NCI-H1930 (cell line): Measurements from ENCODE around the gene PRR16.
"Not testable (repeated sequence)": the region's sequence is repeated elsewhere in the genome, so short reads cannot be mapped to it uniquely, and the experiment has no call there.

Source experiments
- DNase-seq, 2 experiments: peaks; one replicate each; lab custom pipeline; 2025; lab: John Stamatoyannopoulos, UW

The PRR16 gene

DNA sequence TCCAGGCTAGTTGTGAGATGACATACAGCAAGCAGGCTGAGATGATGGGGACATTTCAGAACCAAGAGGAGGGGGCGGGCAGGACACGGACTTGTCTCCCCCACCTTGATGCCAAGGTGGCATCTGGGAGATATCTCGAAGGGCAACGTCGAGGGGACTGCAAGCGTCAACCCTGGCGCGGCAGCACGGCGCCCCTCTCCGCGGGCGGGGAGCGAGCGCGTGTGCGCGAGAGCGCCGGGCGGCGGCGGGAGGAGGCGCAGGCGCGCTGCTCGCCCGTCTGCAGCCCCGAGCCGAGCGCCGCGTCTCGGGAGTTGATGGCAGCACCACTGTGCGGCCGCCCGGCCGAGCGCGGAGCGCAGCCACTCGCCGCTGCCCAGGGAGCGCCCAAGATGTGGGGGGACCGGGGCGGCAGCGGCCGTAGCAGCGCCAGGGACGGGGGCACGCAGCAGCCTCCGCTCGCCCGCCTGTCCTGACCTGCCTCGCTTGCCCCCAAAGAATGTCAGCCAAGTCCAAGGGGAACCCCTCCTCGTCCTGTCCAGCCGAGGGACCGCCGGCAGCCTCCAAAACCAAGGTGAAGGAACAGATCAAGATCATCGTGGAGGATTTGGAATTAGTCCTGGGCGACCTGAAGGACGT is at the start of gene PRR16:
PRR16 (plus strand) TSS at position 310 of the 636 bp plus-strand sequence.
- DNase-seq = peak; percentile 22 to 42

DNA sequence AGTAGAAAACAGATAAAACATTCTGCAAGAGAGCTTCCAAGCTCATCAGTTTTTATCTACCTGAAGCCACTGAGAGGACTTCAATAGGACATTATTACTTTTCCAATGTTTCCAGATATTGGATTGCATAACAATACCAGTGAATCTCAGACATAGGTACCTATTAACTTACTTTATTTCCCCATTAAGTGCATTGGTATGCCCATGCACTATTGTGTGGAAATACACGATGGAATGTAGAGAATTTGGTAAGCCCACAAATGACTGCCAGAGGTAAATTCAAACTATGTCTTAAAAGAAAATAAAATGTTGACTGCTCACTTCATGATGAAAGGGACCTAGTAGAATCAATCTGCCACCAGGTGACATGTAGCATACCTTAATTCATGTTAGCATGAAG is 48.1 kb upstream of the PRR16 start:
- DNase-seq = no peak

DNA sequence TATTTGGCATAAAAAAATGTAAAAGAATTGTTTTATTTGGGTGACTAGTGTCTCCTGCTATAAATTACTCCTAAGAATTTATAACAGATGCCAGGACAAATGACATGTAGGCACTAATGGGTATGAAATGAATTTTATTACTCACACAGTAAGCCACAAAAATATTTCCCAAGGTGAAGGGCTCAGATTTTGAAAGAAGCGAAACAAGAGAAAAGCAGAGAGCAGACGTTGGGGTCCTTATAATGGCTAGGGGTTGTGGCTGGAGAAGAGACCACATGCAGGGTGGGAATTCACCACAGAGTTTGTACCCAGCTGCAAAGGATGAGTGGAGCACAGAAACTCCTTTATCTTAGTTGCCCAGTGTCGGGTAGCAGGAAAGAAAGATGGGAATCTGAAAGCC is 45.0 kb upstream of the PRR16 start:
- no peak for DNase-seq

DNA sequence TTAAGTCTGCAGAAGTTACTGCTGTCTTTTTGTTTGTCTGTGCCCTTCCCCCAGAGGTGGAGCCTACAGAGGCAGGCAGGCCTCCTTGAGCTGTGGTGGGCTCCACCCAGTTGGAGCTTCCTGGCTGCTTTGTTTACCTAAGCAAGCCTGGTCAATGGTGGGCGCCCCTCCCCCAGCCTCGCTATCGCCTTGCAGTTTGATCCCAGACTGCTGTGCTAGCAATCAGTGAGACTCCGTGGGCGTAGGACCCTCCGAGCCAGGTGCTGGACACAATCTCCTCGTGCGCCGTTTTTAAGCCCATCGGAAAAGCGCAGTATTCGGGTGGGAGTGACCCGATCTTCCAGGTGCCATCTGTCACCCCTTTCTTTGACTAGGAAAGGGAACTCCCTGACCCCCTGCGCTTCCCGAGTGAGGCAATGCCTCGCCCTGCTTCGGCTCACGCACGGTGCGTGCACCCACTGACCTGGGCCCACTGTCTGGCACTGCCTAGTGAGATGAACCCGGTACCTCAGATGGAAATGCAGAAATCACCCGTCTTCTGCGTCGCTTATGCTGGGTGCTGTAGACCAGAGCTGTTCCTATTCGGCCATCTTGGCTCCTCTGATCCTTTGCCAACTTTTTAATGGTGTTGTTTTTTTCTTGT is 37.3 kb upstream of the PRR16 start:
- DNase-seq = not testable (repeated sequence)

DNA sequence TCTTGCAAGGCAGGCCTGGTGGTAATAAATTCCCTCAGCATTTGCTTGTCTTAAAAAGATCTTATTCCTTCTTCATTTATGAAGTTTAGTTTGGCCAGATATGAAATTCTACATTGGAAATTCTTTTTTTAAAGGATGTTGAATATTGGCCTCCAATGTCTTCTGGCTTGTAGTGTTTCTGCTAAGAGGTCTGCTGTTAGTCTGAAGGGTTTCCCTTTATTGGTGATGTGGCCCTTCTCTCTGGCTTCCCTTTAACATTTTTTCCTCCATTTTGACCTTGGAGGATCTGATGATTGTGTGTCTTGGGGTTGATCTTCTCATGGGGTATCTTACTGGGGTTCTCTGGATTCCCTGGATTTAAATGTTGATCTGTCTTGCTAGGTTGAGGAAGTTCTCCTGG is 33.5 kb upstream of the PRR16 start:
- DNase-seq = no peak

DNA sequence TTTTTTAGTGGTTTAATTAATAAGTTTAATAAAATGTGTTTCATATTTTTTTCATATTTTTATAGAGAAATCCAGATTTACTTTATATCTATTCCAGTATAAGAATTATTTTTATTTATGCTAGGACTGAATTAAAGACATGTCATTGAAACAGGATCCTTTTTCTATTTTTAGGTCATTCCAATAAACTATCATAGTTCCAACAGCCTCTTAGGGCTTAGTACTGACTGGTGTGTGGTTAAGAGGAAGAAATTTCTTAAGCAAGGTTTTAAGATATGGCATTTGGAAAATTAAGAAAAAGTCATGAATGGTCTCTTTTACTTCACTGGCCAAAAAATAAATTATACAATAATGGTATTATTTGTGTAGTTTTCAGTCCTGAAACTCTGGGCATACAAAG is 31.2 kb upstream of the PRR16 start:
- DNase-seq = no peak

DNA sequence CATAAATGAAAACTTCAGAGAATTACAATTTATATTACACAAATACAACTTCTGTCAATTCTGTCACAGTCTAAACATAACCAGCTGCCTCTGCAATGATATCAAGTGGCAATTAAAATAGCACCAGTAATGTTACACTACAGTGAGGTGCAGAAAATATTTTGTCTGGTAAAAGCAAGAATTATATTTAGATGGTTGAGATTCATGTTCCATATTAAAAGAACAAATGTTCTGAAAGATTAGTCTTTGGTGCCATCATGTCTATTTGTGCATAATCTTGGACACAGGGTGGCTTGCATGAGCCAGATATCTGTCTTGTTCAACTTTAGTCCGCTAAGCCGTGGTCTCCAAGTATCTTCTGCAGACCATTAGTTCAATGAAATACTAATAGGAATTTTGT is 29.0 kb upstream of the PRR16 start:
- no peak for DNase-seq

DNA sequence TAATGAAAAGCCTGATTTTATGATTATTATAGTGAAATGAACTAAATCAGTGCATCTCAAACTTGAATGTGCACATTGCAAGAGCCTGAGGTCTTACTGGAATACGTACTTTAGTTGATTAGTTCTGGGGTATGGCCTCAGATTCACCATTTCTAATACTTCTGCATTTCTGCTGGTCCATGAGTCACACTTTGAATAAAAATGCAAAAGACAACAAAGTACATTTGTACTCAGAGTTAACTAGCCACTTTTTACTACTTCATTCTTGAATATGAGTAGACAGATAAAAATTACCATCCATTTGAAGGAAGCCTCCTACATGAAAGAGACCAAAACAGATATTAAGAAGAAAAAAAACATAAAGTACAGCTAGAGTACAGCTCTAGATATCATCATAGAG is 27.1 kb upstream of the PRR16 start:
- DNase-seq = no peak

DNA sequence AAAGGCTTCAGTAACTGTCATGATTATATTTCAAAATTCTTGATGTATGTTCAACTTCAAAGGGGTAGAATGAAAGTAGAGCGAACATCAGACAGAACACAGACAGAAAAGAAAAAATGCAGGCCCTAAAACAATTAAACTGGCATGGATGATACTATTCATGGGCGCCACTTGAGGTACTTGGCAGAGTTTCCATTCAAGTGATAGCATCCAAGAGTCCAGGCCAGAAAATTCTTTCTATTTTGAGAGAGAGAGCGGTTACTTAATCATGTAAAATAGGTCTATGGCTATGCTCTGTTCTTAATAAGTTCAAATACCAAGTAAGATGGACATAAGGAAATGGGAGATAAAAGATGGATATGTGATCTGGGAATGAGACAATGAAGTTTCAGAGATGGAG is 21.4 kb upstream of the PRR16 start:
- DNase-seq = no peak

DNA sequence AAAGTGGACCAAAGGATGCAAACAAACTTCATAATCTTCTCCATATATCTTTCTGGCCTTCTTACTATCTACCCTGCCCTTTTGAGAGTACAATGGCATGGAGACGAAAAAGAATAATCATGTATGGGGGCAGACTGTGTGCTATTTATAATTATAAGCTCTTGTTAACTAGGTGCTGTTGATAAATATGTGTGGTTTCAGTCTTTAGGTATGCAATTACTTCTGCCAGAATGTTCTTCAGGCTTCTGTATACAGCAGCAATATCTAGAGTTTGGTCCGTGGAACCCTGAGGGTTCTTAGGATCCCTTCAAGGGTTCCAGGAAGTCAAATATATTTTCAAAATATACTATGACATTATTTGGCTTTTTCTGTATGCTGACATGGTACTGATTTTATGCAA is 20.5 kb upstream of the PRR16 start:
- DNase-seq = no peak

DNA sequence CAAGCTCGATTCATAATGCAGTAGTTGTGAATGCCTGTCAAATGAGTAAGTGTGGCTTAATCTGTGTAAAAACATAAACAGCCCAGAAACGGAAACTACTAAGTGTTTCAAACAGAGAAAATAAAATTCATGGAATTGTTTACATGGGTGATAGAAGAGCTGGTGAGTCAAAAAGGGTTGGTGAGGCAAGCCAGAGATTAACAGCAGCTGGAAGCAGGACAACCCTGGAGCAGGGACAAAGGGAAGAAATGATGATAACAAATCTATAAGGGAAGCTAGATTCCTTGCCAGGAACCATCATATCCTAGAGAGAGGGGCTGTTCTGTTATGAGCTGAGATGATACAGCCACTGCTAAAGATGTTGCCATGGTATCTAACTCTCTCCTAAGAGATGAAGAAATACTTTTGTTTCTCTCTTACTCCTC is 18.0 kb upstream of the PRR16 start:
- no peak for DNase-seq

DNA sequence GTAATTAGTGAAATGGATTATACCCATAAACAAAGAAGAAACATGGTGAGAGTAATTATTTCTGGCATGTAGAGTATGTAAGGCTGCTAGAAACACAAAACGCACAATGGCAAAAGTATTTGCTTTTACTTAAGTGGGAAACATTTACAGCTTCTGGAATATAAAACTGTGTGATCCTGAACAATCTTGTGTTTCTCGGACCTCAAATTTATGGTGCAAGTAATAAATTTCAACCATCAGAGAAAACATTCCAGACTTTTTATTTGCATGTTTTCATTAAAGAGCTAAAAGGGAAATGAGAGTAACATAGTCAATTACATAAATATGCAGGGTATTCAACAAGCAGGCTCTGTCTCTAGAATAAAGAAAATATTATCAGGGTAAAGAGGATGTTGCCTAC is 17.2 kb upstream of the PRR16 start:
- no peak for DNase-seq

DNA sequence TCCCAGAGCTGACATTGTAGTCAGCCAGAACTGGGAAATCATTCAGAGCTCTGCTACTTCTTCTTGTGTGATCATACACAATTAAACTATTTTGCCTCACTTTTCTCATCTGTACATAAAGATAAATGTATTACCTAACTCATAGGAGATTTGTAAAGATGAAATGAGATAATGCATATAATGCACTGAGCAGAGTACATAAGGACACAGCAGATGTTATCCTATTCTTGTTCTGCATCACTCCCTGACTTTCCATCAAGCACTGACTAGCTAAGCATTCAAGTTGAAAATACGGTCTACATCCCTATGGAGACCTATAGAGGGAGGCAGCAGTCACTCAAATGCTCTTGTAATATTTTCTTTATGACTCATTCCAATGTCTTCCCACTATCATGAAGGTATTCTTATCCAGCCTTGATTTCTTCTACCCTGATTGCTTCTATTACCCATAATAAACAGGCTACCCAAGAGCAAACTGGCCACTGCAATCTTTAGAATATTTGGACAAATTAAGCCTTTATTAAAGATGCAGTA is 16.3 kb upstream of the PRR16 start:
- DNase-seq = peak in 1 of 2 experiments; percentile 42

DNA sequence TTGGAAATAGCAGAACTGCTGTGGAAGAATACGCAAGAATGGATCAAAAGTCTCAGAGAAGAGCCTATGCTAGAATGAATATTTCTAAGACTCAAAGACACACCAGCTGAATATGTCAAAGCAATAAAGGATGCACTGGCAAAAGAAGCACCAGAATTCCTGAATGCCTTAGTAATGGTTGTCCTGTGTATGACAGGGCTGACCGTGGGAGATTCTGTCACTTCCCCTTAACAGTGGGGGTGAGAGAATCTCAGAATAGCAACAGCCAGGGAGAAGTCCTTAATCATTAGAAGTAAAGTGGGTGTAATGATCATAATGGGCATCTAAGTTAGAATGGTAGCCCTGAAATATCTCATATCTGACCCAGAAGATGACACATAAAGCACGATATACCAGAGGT is 14.6 kb upstream of the PRR16 start:
- no peak for DNase-seq

DNA sequence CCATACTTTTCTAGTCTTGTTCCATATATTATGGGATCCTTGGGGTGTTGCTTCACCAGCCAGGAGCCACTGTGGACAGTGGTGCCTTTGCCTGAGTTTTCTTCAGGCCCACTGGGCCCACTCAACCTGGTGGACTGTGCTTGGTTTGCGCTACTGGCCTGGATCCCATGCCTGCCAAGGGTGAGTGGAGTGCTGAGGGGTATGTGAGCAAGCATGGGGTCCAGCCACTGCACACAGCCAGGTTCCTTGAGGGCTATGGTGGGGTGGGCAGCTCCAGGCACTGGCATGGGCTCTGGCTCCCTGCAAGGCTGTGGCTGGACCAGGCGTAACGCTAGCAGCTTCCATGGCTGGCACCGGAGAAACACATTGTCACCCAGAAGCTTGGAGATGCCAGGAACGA is 13.2 kb upstream of the PRR16 start:
- DNase-seq = no peak

DNA sequence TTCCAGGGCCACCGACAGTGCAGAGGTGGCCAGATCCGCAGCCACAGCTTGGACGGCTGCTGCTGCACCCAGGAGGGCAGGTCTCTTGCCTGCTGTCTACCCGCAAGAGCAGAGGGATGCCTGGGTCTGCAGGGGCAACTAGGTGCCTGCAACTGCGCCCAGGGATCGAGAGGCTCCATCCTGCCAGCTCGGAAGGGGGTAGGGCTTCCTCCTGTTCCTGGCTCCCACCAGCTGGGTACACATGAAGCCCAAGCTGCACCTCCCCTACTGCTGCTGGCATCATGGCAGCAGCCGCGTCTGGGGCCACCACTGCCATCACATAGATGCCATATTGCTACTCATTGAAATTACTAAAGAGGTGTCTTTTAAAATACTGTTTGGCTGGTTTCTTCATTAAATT is 12.7 kb upstream of the PRR16 start:
- no peak for DNase-seq

DNA sequence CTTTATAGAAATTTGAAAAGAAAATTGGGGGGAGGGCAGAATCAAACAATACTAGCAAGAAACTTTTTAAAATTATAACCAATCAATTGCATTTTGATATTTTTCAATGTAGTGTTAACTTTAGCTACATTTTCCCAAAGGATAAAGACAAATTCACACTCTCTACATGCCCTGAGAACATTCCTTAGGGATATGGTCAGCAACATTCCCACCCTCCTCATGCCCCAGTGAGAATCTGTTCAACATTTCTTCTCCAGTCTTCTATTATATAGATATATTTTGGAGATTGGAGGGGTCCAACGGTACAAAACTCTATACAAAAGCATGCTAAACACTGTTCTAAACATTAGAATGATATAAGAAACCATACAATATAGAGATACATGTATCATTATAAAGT is 11.6 kb upstream of the PRR16 start:
- DNase-seq = no peak

DNA sequence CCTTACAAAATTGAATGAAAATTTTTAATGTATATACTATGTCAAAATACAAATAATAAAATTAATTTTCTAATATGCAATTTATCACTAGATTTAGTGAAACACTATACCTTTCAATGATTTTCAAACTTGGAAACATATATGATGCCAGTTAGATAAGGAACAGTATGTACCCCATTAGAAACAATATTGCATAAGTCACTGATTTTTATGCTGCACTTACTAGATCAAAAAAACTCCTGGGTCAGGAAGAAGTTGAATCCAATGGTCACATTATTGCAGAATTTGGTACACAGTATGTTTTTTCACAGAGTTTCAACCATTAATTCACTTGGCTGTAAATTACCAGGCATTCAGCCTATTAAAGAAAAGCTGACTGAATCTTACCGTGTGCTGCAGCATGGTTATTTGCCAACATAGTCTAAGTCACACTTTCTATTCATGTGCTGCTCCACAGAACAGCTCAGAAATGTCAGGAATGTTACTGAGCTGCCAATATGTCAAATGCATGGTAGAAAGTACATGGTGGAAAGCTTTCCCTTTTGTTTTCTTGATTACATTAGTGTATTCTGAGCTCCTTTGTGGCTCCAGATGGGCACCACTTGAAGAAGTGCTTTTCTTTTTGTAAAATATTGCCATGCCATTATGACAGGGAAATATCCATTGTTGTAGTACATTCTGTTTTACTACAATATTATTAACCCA is 9.9 kb upstream of the PRR16 start:
- DNase-seq = no peak

DNA sequence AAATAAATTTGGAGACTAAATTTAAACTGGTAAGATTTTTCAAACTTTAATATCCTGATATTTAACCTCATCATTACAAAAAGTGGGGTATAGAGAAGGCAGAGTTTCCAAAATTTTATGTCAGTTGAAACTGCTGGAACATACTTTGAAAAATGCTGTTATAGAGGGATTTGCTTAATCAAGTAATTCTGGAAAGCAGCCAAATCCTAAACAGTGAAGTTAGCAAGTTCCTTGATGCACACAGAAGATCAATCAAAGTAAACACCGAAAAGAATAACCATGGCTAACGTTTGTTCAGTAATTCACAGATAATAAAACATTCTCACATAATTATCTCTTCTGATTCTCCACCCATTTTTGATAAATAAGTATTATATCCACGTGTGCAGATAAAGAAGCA is 8.1 kb upstream of the PRR16 start:
- no peak for DNase-seq

DNA sequence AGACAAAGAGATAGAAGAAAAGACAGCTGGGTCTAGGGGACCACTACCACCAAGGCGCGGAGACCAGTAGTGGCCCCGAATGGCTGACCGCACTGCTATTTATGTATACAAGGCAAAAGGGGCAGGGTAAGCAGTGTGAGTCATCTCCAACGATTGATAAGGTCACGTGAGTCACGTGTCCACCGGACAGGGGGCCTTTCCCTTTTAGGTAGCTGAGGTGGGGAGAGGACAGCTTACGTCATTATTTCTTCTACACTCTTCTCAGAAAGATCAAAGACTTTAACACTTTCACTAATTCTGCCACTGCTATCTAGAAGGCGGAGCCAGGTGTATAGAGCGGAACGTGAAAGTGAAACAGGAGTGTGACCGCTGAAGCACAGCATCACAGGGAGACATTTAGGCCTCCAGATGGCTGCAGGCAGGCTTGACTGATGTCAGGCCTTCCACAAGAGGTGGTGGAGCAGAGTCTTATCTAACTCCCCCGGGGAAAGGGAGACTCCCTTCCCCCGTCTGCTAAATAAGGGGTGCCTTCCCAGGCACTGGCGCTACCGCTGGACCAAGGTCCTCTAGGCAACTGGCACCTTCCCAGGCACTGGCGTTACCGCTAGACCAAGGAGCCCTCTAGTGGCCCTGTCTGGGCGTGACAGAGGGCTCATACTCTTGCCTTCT is 6.1 kb upstream of the PRR16 start:
- DNase-seq = peak in 1 of 2 experiments; percentile 7

DNA sequence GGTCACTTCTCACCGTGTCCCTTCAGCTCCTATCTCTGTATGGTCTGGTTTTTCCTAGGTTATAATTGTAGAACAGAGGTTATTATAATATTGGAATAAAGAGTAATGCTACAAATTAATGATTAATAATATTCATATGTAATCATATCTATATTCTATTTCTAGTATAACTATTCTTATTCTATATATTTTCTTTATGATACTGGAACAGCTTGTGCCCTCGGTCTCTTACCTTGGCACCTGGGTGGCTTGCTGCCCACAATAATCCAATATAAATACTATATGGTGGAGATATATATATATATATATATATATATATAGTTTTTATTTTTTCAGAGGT is 5.6 kb upstream of the PRR16 start:
- not testable (repeated sequence) for DNase-seq

DNA sequence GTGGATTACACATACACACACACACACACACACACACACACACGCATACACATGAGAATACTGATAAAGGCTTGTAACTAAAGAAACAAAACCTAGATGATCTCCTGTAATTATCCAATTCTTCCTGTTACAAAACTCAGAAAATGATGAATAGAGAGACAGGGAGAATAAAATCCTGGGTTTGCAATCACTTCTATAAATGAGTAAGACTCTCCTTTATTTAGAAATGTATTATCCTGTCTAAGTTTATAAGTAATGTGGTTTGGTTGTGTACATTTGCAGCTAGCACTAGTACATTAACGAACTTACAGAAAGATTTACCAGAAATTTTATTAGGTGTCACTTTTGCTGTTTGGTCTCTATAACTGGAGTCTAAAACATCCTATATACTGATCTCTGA is 2.8 kb upstream of the PRR16 start:
- DNase-seq = no peak
